ENCODE results near the gene NHLRC1.

Gene NHLRC1

DNA sequence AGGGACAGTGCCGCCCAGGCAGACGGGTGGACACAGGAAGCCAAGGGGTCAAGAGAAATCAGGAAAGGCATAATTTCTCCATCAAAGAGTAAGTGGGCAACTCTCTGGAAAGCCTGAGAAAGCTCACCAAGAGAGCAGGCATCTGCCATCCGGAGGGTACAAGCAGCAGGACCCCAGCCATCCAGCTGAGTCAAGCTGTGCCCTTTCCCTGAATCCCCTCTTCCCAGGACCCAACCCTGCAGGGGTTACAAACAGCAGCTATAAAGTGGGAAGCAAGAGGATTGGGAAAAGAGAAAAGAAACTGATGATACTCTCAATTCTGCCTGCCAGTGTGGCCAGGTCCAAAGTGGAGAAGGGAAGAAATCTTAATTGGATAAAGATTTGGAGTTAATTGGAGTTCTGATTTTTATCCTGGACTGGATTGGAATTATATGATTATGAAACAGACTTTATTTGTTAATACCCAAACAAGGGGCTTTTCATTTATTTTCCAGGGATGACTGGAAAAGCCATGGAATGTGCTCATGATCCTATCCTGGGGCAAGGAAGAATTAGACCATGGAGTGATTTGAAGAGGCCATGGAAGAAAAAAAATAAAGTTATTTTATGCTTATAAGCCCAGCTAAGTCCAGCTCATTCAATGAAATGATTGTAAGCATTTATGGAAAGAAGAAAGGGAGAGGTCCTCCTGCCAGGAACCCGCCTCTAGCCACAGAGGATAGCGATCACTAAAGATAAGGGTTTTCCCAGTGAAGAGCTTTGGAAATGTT is 34.9 kb downstream of the NHLRC1 start:
- no peak for DNase-seq (ENCODE audit: low read depth, low spot score)

DNA sequence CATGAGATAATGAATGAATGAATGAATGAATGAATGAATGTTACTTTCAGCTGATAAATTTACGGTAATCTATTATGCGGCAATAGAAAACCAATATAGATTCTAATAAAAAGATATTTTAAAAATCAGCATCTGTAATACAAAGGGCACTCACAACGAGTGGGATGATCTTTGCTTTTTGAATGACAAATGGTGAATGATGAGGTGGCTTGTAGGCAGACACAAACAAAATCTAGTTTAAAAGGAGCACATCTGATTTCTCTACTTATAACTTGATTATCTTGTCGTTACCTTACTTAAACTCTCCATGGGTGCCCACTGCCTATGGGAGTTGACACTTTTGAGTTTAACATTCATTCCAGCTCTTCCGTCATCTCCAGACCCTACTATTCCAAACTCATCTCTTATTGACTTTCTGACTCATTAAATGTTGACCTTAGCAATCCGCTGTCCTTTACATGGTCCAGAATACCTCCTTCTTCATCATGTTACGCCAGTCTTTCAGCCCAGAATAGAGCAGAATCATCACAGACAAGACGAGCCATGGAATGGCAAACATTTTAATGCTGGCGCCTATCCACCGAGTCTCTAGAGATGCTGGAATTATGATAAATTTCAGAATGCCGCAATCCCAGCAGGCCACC is 41.3 kb downstream of the NHLRC1 start:
- DNase-seq (ENCODE audit: low read depth, low spot score) = no peak

DNA sequence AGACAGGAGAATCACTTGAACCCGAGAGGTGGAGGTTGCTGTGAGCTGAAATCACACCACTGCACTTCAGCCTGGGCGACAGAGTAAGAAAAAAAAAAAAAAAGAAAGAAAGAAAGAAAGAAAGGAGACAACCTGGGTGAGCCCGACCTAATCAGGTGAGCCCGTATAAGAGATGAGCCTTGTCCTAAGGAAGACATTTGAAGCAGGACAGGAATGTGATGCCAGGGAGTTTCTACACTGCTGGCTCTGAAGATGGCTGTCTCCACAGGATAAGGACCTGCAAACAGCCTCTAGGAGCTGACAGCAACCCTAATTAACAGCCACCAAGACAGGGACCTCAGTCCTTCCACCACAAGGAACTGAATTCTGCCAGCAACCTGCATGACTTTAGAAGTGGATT is 41.9 kb downstream of the NHLRC1 start:
- no peak for DNase-seq (ENCODE audit: low read depth, low spot score)

DNA sequence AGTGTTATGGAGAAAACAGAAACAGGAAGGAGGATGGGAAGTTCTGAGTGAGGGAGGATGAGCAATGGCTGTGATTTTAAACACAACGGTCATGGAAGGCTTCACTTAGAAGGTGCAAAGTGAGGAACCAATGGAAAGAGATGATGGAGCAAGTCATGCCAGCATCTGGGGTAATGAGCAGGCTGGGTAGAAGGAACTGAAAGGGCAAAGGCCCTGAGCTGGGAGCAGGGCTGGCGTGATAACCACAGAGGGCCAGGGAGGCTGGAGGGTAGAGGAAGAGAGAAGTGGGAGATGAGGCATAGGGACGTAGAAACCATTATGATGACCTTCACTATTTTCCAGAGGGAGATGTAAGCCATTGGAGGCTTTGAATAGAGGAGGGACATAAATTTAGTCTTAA is 43.6 kb downstream of the NHLRC1 start:
- DNase-seq (ENCODE audit: low read depth, low spot score) = no peak

GRCh38 chr6:18076231-18076630 is 46.2 kb downstream of the NHLRC1 start:
- DNase-seq (ENCODE audit: low read depth, low spot score) = no peak

DNA sequence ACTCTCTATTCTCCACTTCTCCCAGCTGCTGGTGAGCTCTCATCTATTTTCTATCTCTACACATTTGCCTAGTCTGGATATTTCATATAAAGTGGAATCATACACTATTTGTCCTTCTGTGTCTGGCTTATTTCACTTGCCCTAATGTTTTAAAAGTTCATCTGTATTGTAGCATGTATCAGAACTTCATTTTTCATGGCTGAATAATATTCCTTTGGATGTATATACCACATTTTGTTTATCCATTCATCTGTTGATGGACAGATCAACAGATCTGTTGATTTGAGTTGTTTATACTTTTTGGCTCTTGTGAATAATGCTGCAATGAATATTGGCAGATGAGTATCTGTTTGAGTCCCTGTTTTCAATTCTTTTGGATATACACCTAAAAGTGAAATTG is 49.6 kb downstream of the NHLRC1 start:
- no peak for DNase-seq (ENCODE audit: low read depth, low spot score)

GRCh38 chr6:18070486-18070885 is 52.0 kb downstream of the NHLRC1 start:
- no peak for DNase-seq (ENCODE audit: low read depth, low spot score)

Data from astrocyte of the hippocampus (primary cell).